Renal pelvis (tissue), 4 donors: ENCODE measurements around the gene STXBP6. TPM values are rescaled to one million over a fixed set of nuclear protein-coding genes. Genes with fewer than 3 reads are reported as not detected.

ENCODE experiments used
- DNase-seq: peaks from one replicate; pipeline ENCODE4 v3.0.0-alpha.2; 2013
- polyA plus RNA-seq, 3 donors: library from polyadenylated mRNA; unstranded; fragments of 120-200 nt; gene quantifications; one replicate each; pipeline ENCODE4 v1.2.1, GENCODE V29; 2013; ENCODE audit not compliant: insufficient read length in 3 of 3

STXBP6 gene
- polyA plus RNA-seq, 3 donors = 7.0 to 9.3 (median 7.1) TPM

GRCh38 chr14:25032092-25032784 lies 17.7 kb downstream of the STXBP6 start:
- no peak for DNase-seq

- no peak for DNase-seq
Measured at GRCh38 chr14:25026476-25027137, 23.3 kb downstream of the STXBP6 start.

- DNase-seq = no peak
Measured at GRCh38 chr14:25019892-25020291, 30.1 kb downstream of the STXBP6 start.

GRCh38 chr14:25017562-25017961 lies 32.4 kb downstream of the STXBP6 start:
- no peak for DNase-seq

GRCh38 chr14:25015761-25016160 lies 34.2 kb downstream of the STXBP6 start:
- DNase-seq = no peak

GRCh38 chr14:25014440-25014839 lies 35.5 kb downstream of the STXBP6 start:
- no peak for DNase-seq

GRCh38 chr14:25011095-25011494 lies 38.9 kb downstream of the STXBP6 start:
- DNase-seq = no peak

GRCh38 chr14:25010471-25010870 lies 39.5 kb downstream of the STXBP6 start:
- no peak for DNase-seq

- no peak for DNase-seq
Measured at GRCh38 chr14:25009891-25010290, 40.1 kb downstream of the STXBP6 start.

- DNase-seq = no peak
Measured at GRCh38 chr14:25007832-25008231, 42.1 kb downstream of the STXBP6 start.

GRCh38 chr14:25006961-25007795 lies 42.8 kb downstream of the STXBP6 start:
- DNase-seq = no peak

- DNase-seq = no peak
Measured at GRCh38 chr14:25006031-25006430, 43.9 kb downstream of the STXBP6 start.

- DNase-seq = no peak
Measured at GRCh38 chr14:25004389-25004809, 45.5 kb downstream of the STXBP6 start.

- no peak for DNase-seq
Measured at GRCh38 chr14:25003537-25003936, 46.4 kb downstream of the STXBP6 start.

GRCh38 chr14:25001601-25002000 lies 48.3 kb downstream of the STXBP6 start:
- DNase-seq = no peak

- DNase-seq = no peak
Measured at GRCh38 chr14:25001156-25001555, 48.8 kb downstream of the STXBP6 start.

GRCh38 chr14:24999157-24999556 lies 50.8 kb downstream of the STXBP6 start:
- no peak for DNase-seq

- no peak for DNase-seq
Measured at GRCh38 chr14:24996930-24997725, 52.8 kb downstream of the STXBP6 start.

GRCh38 chr14:24995016-24995415 lies 54.9 kb downstream of the STXBP6 start:
- DNase-seq = no peak

GRCh38 chr14:24993631-24994030 lies 56.3 kb downstream of the STXBP6 start:
- DNase-seq = no peak

- no peak for DNase-seq
Measured at GRCh38 chr14:24992624-24993360, 57.2 kb downstream of the STXBP6 start.
